Lung (tissue), 12 donors: ENCODE results near the gene CDC42EP1. TPM values are rescaled to one million over a fixed set of nuclear protein-coding genes. Genes with fewer than 3 reads are reported as not detected.

Experiments used
- ATAC-seq: fragments of 200-7000 bp; cut with Tn5 transposase; one replicate; pipeline ENCODE4 v1.9.1; 2020; ENCODE audit warnings: moderate number of reproducible peaks; ENCODE audit not compliant: insufficient read depth, low FRiP score
- DNase-seq, 3 donors: peaks; one replicate each; pipeline ENCODE4 v3.0.0-alpha.2; 2013 to 2017
- H3K27ac ChIP-seq, 2 donors: one replicate each; pipeline ENCODE4 v1.5.1; 2013; ENCODE audit warnings: mild to moderate bottlenecking in 2 of 2, moderate library complexity in 2 of 2, control low read depth in 1 of 2, inconsistent platforms in 1 of 2, low read depth in 1 of 2, low read length in 1 of 2
- H3K27me3 ChIP-seq, 3 donors: one replicate each; pipeline ENCODE4 v1.5.1; 2013; ENCODE audit warnings: low read length in 2 of 3; ENCODE audit not compliant: control insufficient read depth in 3 of 3, insufficient read depth in 3 of 3
- H3K36me3 ChIP-seq, 4 donors: one replicate each; pipeline ENCODE4 v1.5.1; 2013; ENCODE audit warnings: low read length in 4 of 4, mild to moderate bottlenecking in 1 of 4, moderate library complexity in 1 of 4; ENCODE audit not compliant: control insufficient read depth in 4 of 4, insufficient read depth in 4 of 4
- H3K4me1 ChIP-seq, 5 donors: one replicate each; pipeline ENCODE4 v1.5.1; 2013; ENCODE audit warnings: low read length in 5 of 5, mild to moderate bottlenecking in 2 of 5, moderate library complexity in 1 of 5; ENCODE audit not compliant: control insufficient read depth in 5 of 5, insufficient read depth in 5 of 5
- H3K4me3 ChIP-seq: one replicate; pipeline ENCODE4 v1.5.1; 2013; ENCODE audit warnings: mild to moderate bottlenecking, control low read depth, moderate library complexity
- H3K9ac ChIP-seq, 2 donors: one replicate each; pipeline ENCODE4 v1.5.1; 2013; ENCODE audit warnings: low read length in 2 of 2, control low read depth in 1 of 2; ENCODE audit not compliant: insufficient read depth in 1 of 2
- H3K9me3 ChIP-seq, 4 donors: one replicate each; pipeline ENCODE4 v1.5.1; 2013; ENCODE audit warnings: low read length in 3 of 4, mild to moderate bottlenecking in 1 of 4, moderate library complexity in 1 of 4; ENCODE audit not compliant: control insufficient read depth in 4 of 4, insufficient read depth in 3 of 4
- CTCF ChIP-seq: IDR thresholded peaks from 2 replicates; pipeline ENCODE4 v1.5.1; 2012; ENCODE audit warnings: mild to moderate bottlenecking; ENCODE audit errors: control extremely low read depth, extremely low read depth
- WGBS, 2 donors: extraction: QIAGEN DNeasy Blood & Tissue Kit; methylation state at CpG; one replicate each; pipeline ENCODE4 v1.1.7; 2013; 5-methylcytosine and 5-hydroxymethylcytosine counted together
- polyA plus RNA-seq, 2 donors: library from polyadenylated mRNA; stranded (reverse); fragments of 200-250 nt; gene quantifications; one replicate each; pipeline ENCODE4 v1.2.1, GENCODE V29; 2013
- total RNA-seq, 2 donors: library from RNA; depleted of rRNA in 1 of 2; stranded (reverse); fragments of >200 nt in 1 of 2; gene quantifications; one replicate each; pipeline ENCODE4 v1.2.1, GENCODE V29; 2014 to 2021
- donor health status: control.
- donor health status: control.
- donor health status: Bipolar disorder and iron deficiency.
- donor health status: healthy.
- donor health status: DM: yes; HTN: yes; CAD: no.

The CDC42EP1 gene
- total and polyA plus RNA-seq, 4 donors = 23.9 to 77.0 (median 51.9) TPM

- no peak overlapping the region for H3K4me3 ChIP-seq
- no peaks in the 10 kb centered on the region for H3K27me3 ChIP-seq
- no peaks in the 10 kb centered on the region for H3K9me3 ChIP-seq
- H3K36me3 ChIP-seq = no peaks in the 10 kb centered on the region
- TF ChIP-seq CTCF = no peak
- no peak for DNase-seq
- 94% methylated on average over 5 of the region's 5 CpGs for WGBS, 2 donors
- ATAC-seq = no peak
- no peak overlapping the region for H3K27ac ChIP-seq
- no peak overlapping the region for H3K9ac ChIP-seq
- peaks cover 0 to 17% (median 1%) of the 10 kb centered on the region in 5 donors for H3K4me1 ChIP-seq
Observed at GRCh38 chr22:37594237-37594636, 34.0 kb downstream of the CDC42EP1 start.

- H3K4me3 ChIP-seq = no peak overlapping the region
- 60 to 70% methylated on average over 4 of the region's 4 CpGs for WGBS, 2 donors
- H3K4me1 ChIP-seq = peaks cover 0 to 4% (median 0%) of the 10 kb centered on the region in 5 donors
- no peak overlapping the region for H3K9ac ChIP-seq
- ATAC-seq (no peak), DNase-seq (peak in 1 of 3 donors; percentile 53)
- no peaks in the 10 kb centered on the region for H3K9me3 ChIP-seq
- H3K27ac ChIP-seq = no peak overlapping the region
- H3K27me3 ChIP-seq = no peaks in the 10 kb centered on the region
- no peak for TF ChIP-seq CTCF
- no peaks in the 10 kb centered on the region for H3K36me3 ChIP-seq
Observed at GRCh38 chr22:37599153-37599552, 38.9 kb downstream of the CDC42EP1 start.

- Histone ChIP-seq H3K4me1 (peaks cover 0 to 5% (median 0%) of the 10 kb centered on the region in 5 donors), H3K9ac (no peak overlapping the region), H3K9me3 (no peaks in the 10 kb centered on the region), H3K4me3 (no peak overlapping the region), H3K27ac (peak overlapping the region in 1 of 2 donors; percentile 75), H3K36me3 (no peaks in the 10 kb centered on the region), H3K27me3 (no peaks in the 10 kb centered on the region)
- no peak for DNase-seq
- no peak for TF ChIP-seq CTCF
- 47 to 57% methylated on average over 4 of the region's 4 CpGs for WGBS, 2 donors
- ATAC-seq = no peak
Observed at GRCh38 chr22:37601203-37601539, 40.9 kb downstream of the CDC42EP1 start.
